Renal cortex interstitium (tissue), 15 donors: ENCODE measurements around the gene OR5L2. TPM values are rescaled to one million over a fixed set of nuclear protein-coding genes. Genes with fewer than 3 reads are reported as not detected.
"Not testable (repeated sequence)": the region's sequence is repeated elsewhere in the genome, so short reads cannot be mapped to it uniquely, and the experiment has no call there.

ENCODE experiments used
- DNase-seq, 11 donors: peaks; one replicate each; pipeline ENCODE4 v3.0.0-alpha.2; 2013; ENCODE audit warnings: low read depth in 9 of 11, low spot score in 4 of 11; ENCODE audit errors: extremely low read depth in 1 of 11
- long read RNA-seq, 16 experiments: transcript quantifications; one replicate each; lab custom pipeline, GENCODE V29; 2026
- polyA plus RNA-seq, 3 donors: library from polyadenylated mRNA; unstranded; fragments of 120-200 nt; gene quantifications; one replicate each; pipeline ENCODE4 v1.2.1, GENCODE V29; 2013; ENCODE audit not compliant: insufficient read length in 3 of 3

Gene OR5L2
- polyA plus RNA-seq: not detected
- long read RNA-seq, donor 1: 0 reads
- long read RNA-seq, donor 2: 0 reads
- long read RNA-seq, donor 3: 0 reads
- long read RNA-seq, donor 4: 0 reads
- long read RNA-seq, donor 5: 0 reads
- long read RNA-seq, donor 6: 0 reads
- long read RNA-seq, donor 7: 0 reads
- long read RNA-seq, donor 8: 0 reads
- long read RNA-seq, donor 9: 0 reads
- long read RNA-seq, donor 10: 0 reads
- long read RNA-seq, donor 11: 0 reads
- long read RNA-seq, donor 12: 0 reads
- long read RNA-seq, donor 13: 0 reads
- long read RNA-seq, donor 14: 0 reads
- long read RNA-seq, donor 15: 0 reads
- long read RNA-seq, donor 16: 0 reads

GRCh38 chr11:55826919-55827318 is at the start of gene OR5L2:
TSS of gene OR5L2 (plus strand) at chr11:55827219. CDS start at chr11:55827219, 0 bp downstream.
- DNase-seq: no peak

GRCh38 chr11:55791606-55792005 is 35.4 kb upstream of the OR5L2 start:
- DNase-seq: no peak

DNA sequence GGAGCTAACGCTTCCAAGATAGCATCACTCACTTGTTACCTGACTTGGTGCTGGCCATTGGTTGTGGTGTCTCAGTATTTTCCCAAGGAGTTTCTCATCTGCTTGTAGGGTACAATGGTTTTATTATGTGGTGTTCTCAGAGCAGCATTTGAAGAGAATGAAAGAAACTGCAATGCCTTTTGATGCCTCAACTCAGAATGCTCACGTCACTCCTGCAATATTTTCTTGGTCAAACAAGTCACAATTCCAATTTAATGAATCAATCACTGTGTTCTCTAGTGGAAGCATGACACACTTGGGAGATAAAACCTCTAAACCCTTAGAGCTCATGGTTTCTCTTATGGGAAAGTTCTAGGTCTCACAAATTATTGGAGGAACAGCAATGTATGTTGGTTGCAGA is 33.7 kb upstream of the OR5L2 start:
- no peak for DNase-seq

- DNase-seq: no peak
These were observed 31.8 kb upstream of the OR5L2 start, which contains the start of gene OR5D14 for GRCh38 chr11:55795256-55795655. TSS of gene OR5D14 (plus strand) at chr11:55795556. CDS start at chr11:55795556, 0 bp downstream.

DNA sequence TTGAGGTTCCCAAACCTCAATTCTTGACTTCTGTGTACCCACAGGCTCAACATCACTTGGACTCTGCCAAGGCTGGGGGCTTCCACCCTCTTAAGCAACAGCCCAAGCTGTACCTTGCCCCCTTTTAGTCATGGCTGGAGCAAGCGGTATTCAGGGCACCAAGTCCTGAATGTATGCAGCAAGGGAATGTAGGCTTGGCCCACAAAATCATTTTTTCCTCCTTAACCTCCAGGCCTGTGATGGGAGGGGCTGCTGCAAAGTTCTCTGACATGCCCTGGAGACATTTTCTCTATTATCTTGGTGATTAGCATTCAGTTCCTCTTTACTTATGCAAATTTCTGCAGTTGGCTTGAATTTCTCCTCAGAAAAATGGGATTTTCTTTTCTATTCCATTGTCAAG is 20.8 kb upstream of the OR5L2 start:
- DNase-seq: no peak

DNA sequence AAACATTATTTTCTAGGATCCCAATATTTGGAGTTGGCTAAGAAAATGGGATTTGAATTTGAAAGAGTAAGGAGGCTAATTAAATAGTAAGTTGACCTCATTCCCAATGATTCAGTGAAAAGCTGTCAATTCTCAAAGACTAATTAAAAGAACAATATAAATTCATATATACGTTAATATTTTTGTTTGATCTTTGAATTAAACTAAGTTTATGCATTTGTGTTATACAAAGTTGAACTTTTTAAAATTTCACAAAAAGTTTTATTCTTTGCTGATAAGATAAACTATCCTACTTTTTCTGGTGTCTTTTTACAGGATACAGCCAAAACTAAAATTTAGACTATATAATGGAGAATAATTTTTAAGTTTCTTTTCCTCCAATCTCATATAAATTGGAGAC is 16.0 kb upstream of the OR5L2 start, which contains the start of gene OR5L1:
Gene OR5L1, plus strand, starts transcription at position 301 of the 400 bp plus-strand sequence. CDS start 100 bp downstream, outside the sequence.
- no peak for DNase-seq

- DNase-seq: no peak
These were observed 7.7 kb upstream of the OR5L2 start, which contains the start of gene OR5D18 for GRCh38 chr11:55819330-55819729. TSS of gene OR5D18 (plus strand) at chr11:55819630. CDS start at chr11:55819630, 0 bp downstream.

DNA sequence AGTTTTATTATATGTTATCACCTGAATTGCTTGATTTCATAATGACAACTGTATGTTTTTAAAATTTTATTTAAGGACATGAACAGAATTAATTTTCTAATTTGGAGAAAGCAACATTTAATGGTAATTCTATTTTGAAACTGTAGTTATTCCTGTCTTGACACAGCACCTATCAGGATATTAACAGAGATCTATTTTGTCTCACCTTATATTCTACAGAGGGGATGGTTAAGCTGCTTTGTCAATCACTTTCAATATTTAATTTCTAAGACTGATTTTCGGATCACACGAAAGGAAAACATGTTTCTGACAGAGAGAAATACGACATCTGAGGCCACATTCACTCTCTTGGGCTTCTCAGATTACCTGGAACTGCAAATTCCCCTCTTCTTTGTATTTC is 11.4 kb downstream of the OR5L2 start, which contains the start of gene OR5D16:
Gene OR5D16, plus strand, starts transcription at position 301 of the 400 bp plus-strand sequence. Its CDS starts 0 bp downstream, at position 301.
- DNase-seq: no peak

GRCh38 chr11:55847453-55847852 is 20.4 kb downstream of the OR5L2 start:
- DNase-seq: no peak

- DNase-seq: no peak
These were observed 22.0 kb downstream of the OR5L2 start for GRCh38 chr11:55849037-55849436.

DNA sequence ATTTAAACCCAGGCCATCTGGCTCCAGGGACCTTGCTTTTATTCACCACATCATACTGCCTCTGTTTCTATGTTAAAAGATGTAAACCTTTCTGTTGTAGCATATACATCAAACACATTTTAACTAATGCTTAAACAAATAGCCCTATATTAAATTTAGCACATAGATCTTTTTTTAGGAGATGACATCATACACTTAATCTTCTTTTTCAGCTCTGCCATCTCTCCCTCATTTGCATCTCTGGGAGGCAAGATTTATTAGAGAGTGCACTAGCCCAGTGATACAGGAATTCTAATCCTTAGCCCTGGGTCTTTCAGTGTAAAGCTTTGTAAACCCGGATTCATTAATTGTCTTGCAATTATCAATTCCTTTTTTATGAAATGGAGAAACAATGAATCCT is 25.1 kb downstream of the OR5L2 start:
- no peak for DNase-seq

- no peak for DNase-seq
These were observed 27.7 kb downstream of the OR5L2 start for GRCh38 chr11:55854704-55855103.

DNA sequence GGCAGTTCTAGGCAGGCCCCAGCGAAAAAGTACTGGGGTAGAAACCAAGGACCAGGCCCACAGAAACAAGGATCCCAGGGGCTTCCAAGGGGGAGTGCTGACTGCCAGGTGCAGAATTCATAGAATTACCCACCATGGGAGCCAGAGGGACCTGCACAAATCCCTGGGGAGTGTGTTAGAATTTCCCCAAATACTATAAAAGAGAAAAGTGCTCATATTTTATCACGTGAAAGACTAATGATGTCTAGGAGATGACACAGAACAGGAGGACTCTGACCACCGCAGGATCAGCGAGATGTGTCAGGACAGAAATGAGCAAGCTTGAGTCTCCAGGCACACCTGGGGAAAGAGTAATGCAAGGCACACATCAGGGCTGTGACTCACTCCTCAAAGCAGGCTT is 40.3 kb downstream of the OR5L2 start:
- not testable (repeated sequence) for DNase-seq

DNA sequence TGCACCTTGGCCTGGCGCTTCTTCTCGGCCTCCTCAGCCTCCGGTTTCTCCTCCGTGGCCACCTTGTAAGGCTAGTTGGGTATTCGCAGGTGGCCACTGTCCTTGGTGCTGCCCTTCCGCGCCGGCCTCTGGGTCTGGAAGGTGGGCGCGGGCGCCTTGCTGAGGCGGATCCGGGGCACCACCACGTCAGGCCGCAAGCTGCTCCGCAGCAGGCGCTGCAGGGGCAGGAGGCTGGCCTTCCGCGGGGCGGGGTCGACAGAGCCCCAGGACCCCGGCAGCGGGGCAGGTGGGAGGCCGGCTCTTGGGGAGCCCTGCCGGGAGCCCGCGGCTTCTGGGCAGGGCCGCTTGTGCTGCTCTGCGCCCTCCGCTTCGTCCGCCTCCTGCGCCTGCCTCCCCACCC is 45.7 kb downstream of the OR5L2 start:
- DNase-seq: not testable (repeated sequence)

DNA sequence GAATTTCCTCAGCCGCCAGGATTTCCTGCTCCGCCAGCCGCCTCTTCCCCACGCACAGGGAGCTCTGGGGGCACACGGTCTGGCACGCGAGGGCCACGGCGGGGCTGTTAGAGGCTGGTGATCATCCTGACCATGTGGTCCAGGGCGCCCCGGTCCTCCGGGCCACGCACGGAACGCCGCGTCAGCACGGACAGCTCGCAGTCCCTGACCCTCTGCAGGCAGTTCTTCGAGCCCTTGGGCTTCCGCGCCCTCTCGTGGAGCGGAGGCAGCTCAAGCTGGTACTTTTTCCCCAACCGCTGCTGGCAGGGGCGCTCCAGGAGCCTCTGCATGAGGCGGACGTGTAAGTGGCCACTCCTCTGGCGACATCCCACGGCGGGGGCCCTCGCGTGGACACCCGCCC is 46.1 kb downstream of the OR5L2 start:
- DNase-seq: not testable (repeated sequence)

Other genes starting within 250 kb of the OR5L2 start
- not detected for gene OR4C11, start 219.6 kb upstream of the OR5L2 start, polyA plus RNA-seq
- under 1 TPM in 1 of 3 donors, not detected in 2; 0.33 TPM for gene OR4P4, start 192.1 kb upstream of the OR5L2 start, polyA plus RNA-seq
- gene OR4S2, start 178.9 kb upstream of the OR5L2 start, polyA plus RNA-seq: not detected
- not detected for gene OR4C6, start 165.0 kb upstream of the OR5L2 start, polyA plus RNA-seq
- gene OR5D13, start 53.8 kb upstream of the OR5L2 start, polyA plus RNA-seq: not detected
- not detected for gene OR5D14, start 31.7 kb upstream of the OR5L2 start, polyA plus RNA-seq
- not detected for gene OR5L1, start 15.9 kb upstream of the OR5L2 start, polyA plus RNA-seq
- not detected for gene OR5D18, start 7.6 kb upstream of the OR5L2 start, polyA plus RNA-seq
- gene OR5D16, start 11.5 kb downstream of the OR5L2 start, polyA plus RNA-seq: not detected
- gene TRIM51, start 56.1 kb downstream of the OR5L2 start, polyA plus RNA-seq: not detected
- gene OR5W2, start 87.4 kb downstream of the OR5L2 start, polyA plus RNA-seq: not detected
- gene OR5I1, start 109.2 kb downstream of the OR5L2 start, polyA plus RNA-seq: not detected
- not detected for gene OR10AG1, start 142.7 kb downstream of the OR5L2 start, polyA plus RNA-seq
- gene OR5F1, start 167.4 kb downstream of the OR5L2 start, polyA plus RNA-seq: not detected
- gene OR5AS1, start 200.4 kb downstream of the OR5L2 start, polyA plus RNA-seq: under 1 TPM; 0.03 to 0.08 (median 0.06) TPM